ENCODE results near the gene VPS35. TPM values are rescaled to one million over a fixed set of nuclear protein-coding genes. Genes with fewer than 3 reads are reported as not detected.
A peak's percentile ranks its signal among the peaks of the same experiment; 100 is the strongest.
"Not testable (repeated sequence)": the region's sequence is repeated elsewhere in the genome, so short reads cannot be mapped to it uniquely, and the experiment has no call there.

VPS35 gene
- total RNA-seq, 1 experiment from 2014 or later = 76.8 TPM

DNA sequence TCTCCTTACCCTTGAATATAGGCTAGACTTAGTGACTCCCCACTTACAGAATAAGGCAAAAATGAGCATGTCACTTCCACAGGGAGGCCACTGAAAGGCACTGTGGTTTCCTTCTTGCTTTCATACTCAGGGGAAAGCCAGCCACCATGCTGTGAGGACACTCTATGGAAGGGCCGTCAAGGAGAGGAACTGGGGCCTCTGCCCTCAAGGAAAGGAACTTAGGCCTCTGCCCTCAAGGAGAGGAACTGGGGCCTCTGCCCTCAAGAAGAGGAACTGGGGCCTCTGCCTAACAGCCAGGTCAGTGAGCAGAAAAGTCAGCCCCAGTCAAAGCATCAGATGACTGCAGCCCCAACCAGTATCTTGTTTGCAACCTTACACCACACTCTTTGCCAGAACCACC is 30.1 kb downstream of the VPS35 start:
- DNase-seq = no peak
- Histone ChIP-seq H3K4me3 (ENCODE audit: insufficient read depth, low read depth, low read length) (no peak overlapping the region), H3K36me3 (replicated peaks; ENCODE audit: control insufficient read depth, insufficient read depth, low read length) (peaks cover 11% of the 10 kb centered on the region), H3K27me3 (ENCODE audit: control insufficient read depth, insufficient read depth, low read length) (no peaks in the 10 kb centered on the region)

GRCh38 chr16:46651305-46651704 is 37.7 kb downstream of the VPS35 start:
- H3K27me3 ChIP-seq (ENCODE audit: control insufficient read depth, insufficient read depth, low read length) = no peaks in the 10 kb centered on the region
- no peak for DNase-seq
- H3K4me3 ChIP-seq (ENCODE audit: insufficient read depth, low read depth, low read length) = no peak overlapping the region
- H3K36me3 ChIP-seq (replicated peaks; ENCODE audit: control insufficient read depth, insufficient read depth, low read length) = no peaks in the 10 kb centered on the region

DNA sequence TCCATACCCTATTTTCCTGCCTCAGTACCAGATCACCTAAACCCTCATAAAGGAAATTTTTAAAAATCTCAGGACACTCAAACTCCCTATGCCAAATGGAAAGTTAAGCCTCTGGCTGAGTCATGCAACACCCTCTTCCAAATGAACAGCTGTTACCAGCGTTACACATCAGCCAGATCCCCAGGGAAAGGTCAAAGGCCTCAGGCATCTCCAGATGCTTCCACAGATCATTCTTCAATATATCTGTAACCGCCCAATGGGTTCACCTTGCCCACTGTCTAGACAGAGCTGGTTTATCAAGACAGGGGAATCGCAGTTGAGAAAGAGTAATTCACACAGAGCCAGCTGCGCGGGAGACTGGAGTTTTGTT is 38.7 kb downstream of the VPS35 start:
- Histone ChIP-seq H3K4me3 (ENCODE audit: insufficient read depth, low read depth, low read length) (no peak overlapping the region), H3K36me3 (replicated peaks; ENCODE audit: control insufficient read depth, insufficient read depth, low read length) (no peaks in the 10 kb centered on the region), H3K27me3 (ENCODE audit: control insufficient read depth, insufficient read depth, low read length) (no peaks in the 10 kb centered on the region)
- no peak for DNase-seq

DNA sequence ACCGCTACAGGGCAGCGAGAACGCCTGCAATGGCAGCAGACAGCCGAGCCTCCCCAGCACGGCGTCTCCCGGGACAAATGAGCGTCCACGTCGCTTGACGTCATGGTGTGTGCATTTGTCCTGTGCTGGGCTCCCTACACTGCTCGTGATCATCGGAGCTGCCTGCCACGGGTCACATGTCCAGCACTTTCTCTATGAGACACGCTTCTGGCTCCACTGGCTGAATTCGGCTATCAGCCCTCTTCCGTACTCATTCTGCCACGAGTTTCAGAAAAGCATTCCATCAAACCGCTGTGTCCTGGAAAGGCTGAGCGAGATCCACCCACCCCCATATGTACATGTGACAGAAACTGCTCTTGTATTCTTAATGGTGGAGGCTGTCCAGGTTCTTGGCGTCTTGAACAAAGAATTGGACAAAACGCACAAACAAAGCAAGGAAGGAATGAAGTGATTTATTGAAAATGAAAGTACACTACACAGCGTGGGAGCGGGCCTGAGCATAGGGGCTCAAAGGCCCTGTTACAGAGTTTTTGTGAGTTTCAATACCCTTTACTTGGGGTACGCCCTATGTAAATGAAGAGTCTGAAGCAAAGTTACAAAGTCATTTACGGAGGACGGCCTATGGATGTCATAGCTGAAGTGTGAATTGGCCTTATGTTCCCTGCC is 39.3 kb downstream of the VPS35 start:
- H3K4me3 ChIP-seq (ENCODE audit: insufficient read depth, low read depth, low read length) = no peak overlapping the region
- H3K27me3 ChIP-seq (ENCODE audit: control insufficient read depth, insufficient read depth, low read length) = no peaks in the 10 kb centered on the region
- no peaks in the 10 kb centered on the region for H3K36me3 ChIP-seq (replicated peaks; ENCODE audit: control insufficient read depth, insufficient read depth, low read length)
- no peak for DNase-seq

DNA sequence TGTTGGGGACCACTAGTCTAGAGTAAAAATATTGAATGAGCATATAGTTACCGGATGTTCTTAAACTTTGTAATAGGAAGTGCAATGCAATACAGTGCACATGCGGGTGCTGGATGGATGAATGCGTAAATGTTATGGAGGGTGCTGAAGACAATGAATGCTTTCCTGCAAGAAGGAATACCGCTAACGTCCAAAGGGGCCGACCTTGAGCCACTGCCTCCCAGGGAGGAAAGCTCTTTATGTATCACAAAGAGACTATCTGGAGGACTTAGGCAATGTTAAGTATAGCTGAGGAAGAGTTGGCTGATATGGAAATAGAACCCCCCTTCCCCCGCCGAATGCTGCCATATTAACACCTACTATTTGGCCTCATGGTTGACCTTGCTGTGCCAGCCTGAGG is 40.3 kb downstream of the VPS35 start:
- H3K36me3 ChIP-seq (replicated peaks; ENCODE audit: control insufficient read depth, insufficient read depth, low read length) = no peaks in the 10 kb centered on the region
- H3K27me3 ChIP-seq (ENCODE audit: control insufficient read depth, insufficient read depth, low read length) = no peaks in the 10 kb centered on the region
- DNase-seq = peak; percentile 51
- no peak overlapping the region for H3K4me3 ChIP-seq (ENCODE audit: insufficient read depth, low read depth, low read length)

GRCh38 chr16:46638947-46639925 is 49.7 kb downstream of the VPS35 start:
- H3K4me3 ChIP-seq (ENCODE audit: insufficient read depth, low read depth, low read length) = no peak overlapping the region
- no peak for DNase-seq
- H3K36me3 ChIP-seq (replicated peaks; ENCODE audit: control insufficient read depth, insufficient read depth, low read length) = no peaks in the 10 kb centered on the region
- H3K27me3 ChIP-seq (ENCODE audit: control insufficient read depth, insufficient read depth, low read length) = no peaks in the 10 kb centered on the region

DNA sequence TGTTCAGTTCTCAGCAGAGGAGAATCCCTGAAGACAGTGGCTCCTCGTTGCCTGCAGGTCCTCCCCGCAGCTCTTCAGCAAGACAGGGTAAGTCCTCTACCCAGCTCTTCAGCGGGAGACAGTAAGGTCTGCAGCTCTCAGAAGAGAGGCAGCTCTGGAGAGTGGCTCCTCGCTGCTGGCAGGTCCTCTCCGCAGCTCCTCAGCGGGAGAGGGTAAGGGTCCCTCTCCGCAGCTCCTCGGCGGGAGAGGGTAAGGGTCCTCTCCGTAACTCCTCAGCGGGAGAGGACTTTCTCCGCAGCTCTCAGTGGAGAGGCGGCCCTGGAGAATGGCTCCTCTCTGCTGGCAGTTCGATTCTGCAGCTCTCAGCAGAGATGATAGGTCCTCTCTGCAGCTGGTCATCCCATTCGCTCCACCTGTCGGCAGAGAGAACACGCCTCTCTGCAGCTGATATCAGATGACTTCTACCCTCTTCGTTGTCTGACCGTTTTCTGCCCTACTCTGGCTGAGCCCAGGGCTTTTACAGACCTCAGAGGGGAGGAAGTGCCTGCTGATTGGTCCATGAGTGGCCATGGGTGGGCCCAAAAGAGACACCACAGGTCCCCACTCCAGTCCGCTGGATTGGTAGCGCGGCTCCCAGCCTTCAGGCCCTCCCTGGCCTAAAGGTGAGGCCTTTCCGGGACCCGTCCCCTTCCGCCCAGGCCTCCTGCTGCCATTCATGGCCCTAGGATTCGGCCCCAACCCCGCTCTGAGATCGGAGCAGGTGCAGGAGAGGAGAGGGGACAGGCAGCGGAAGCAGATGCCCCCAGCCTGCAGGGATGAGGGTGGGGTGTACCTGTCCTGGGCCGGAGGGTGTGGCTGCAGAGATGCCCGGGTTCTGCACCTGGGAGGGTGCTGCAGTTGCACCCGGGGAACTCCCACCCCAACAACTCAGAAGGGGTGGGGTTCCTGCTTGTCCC is 55.9 kb downstream of the VPS35 start:
- Histone ChIP-seq H3K36me3 (replicated peaks; ENCODE audit: control insufficient read depth, insufficient read depth, low read length) (no peaks in the 10 kb centered on the region), H3K27me3 (ENCODE audit: control insufficient read depth, insufficient read depth, low read length) (peaks cover 2% of the 10 kb centered on the region; the same call in 1 of the 2 replicates), H3K4me3 (ENCODE audit: insufficient read depth, low read depth, low read length) (peak overlapping the region; percentile 43)
- peak; percentile 72 for DNase-seq

DNA sequence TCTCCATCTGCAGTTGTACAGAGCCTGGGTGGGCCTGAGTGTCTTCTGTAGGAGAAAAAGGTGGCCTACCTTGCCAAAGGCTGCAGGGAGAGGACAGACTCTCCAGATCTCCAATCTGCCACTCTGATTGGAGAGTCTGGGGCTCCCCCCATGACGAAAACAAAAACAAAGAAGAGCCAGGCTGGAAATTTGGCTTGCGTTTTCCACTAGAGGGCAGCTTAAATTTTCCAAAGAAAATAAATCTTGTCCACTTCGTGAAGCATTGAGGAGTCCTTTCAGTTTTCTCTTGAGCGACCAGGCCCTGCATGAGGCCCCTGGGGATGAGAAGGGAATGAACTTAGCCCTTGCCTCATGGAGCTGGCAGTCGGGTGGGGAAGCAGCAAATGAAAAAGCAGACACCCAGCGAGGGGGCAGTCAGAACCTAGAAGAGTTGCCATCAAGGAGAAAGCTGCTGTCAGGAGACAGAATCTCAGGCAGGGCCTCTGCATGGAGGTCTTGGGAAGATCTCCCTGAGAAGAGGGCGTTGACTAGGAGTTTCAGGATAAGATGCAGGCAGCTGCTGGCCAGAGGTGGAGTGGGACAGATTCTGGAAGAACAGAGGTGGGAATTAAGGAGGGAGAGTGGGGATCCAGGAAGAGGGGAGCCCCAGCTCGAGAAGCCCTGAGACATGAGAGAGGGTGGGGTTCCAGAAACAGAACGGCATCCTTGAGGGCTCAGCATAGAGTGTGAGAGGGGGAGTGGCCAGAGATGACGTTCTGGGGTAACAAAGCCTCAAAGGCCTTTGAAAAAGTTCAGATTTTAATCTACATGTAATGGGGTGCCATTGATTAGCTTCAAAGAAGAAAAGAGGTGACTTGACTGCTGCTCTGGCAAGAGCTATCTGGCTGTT is 59.4 kb downstream of the VPS35 start:
- Histone ChIP-seq H3K36me3 (replicated peaks; ENCODE audit: control insufficient read depth, insufficient read depth, low read length) (no peaks in the 10 kb centered on the region), H3K4me3 (ENCODE audit: insufficient read depth, low read depth, low read length) (no peak overlapping the region), H3K27me3 (ENCODE audit: control insufficient read depth, insufficient read depth, low read length) (peaks cover 2% of the 10 kb centered on the region; the same call in 1 of the 2 replicates)
- DNase-seq = peak; percentile 76

DNA sequence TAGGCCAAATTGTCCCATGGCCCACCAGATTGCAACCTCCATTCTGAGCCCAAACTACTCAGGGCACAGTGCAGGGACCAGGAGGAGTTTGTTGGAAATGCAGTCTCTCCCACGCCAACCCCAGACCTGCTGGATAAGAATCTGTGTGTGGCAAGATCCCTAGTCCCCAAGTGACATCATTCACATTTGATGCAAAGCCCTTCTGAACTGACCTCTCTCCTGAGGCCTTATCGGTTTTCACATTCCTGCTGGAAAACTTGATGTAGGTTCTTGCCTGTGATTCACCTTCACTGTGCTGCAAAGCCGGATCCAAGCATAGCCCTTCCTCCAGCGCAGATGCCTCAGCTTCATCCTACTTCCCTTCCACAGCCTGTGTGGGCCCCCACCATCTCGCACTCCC is 61.2 kb downstream of the VPS35 start:
- H3K27me3 ChIP-seq (ENCODE audit: control insufficient read depth, insufficient read depth, low read length) = peaks cover 2% of the 10 kb centered on the region; the same call in 1 of the 2 replicates
- no peak overlapping the region for H3K4me3 ChIP-seq (ENCODE audit: insufficient read depth, low read depth, low read length)
- H3K36me3 ChIP-seq (replicated peaks; ENCODE audit: control insufficient read depth, insufficient read depth, low read length) = no peaks in the 10 kb centered on the region
- DNase-seq = no peak

DNA sequence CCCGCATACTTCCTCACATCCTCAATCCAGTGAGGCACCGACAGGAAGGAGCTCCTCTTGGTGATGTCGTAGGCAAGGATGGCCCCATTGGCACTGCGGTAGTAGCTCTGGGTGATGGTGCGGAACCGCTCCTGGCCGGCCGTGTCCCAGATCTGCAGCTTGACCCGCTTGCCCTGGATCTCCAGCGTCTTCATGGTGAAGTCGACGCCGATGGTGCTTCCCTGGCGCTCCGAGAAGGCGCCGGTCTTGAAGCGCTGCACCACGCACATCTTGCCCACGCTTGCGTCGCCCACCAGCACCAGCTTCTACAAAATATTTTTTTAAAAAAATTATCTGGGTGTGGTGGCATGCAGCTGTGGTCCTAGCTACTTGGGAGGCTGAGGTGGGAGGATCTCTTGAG is 62.3 kb downstream of the VPS35 start:
- not testable (repeated sequence) for H3K27me3 ChIP-seq (ENCODE audit: control insufficient read depth, insufficient read depth, low read length); DNase-seq; H3K4me3 ChIP-seq (ENCODE audit: insufficient read depth, low read depth, low read length); H3K36me3 ChIP-seq (replicated peaks; ENCODE audit: control insufficient read depth, insufficient read depth, low read length)

DNA sequence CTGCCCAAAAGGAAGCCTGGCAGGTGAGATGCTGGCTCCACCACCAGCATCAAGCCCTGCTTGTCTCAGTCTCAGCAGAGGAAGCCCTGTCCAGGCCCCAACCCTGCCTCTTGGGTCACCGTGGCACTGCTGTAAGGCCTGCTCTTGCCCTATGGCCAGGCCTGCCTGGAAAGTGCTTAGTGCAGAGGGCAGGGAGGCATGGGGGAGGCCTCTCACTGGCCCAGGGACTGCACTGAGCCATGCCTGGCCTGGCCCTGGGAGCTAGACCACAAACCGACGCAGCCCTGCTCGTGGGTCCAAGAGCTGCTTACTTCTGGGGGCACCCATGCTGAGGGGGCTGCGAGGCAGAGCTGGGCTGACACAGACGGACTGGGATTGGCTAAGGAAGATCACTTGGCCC is 64.1 kb downstream of the VPS35 start:
- not testable (repeated sequence) for DNase-seq; H3K27me3 ChIP-seq (ENCODE audit: control insufficient read depth, insufficient read depth, low read length); H3K4me3 ChIP-seq (ENCODE audit: insufficient read depth, low read depth, low read length); H3K36me3 ChIP-seq (replicated peaks; ENCODE audit: control insufficient read depth, insufficient read depth, low read length)

GRCh38 chr16:46623707-46624106 is 65.3 kb downstream of the VPS35 start:
- H3K36me3 ChIP-seq (replicated peaks; ENCODE audit: control insufficient read depth, insufficient read depth, low read length); H3K4me3 ChIP-seq (ENCODE audit: insufficient read depth, low read depth, low read length); DNase-seq; H3K27me3 ChIP-seq (ENCODE audit: control insufficient read depth, insufficient read depth, low read length): not testable (repeated sequence)

DNA sequence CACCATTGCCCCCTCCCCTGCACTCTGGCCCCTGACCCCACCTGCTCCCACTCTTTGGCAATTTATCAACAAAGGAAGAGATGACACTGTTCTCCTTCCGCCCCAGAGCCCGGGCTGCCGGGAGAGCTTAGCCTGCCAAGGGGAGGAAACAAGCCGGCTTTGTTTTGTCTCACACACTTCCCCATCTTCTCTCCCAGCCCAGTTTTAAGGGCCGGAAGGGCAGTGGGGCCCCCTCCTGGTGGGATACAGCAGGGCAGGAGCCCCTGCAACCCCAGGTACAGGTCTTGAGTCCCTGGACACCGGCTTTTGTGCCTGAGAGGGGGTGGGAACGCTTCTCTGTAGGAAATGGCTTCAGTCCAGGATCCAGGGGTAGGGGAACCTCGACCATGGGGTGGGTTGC is 65.7 kb downstream of the VPS35 start:
- not testable (repeated sequence) for H3K4me3 ChIP-seq (ENCODE audit: insufficient read depth, low read depth, low read length); H3K36me3 ChIP-seq (replicated peaks; ENCODE audit: control insufficient read depth, insufficient read depth, low read length); H3K27me3 ChIP-seq (ENCODE audit: control insufficient read depth, insufficient read depth, low read length); DNase-seq
